SIG-M5 (cell line): ENCODE data around the gene ICA1.
"Not testable (repeated sequence)": the region's sequence is repeated elsewhere in the genome, so short reads cannot be mapped to it uniquely, and the experiment has no call there.

ENCODE experiments used
- DNase-seq: peaks from one replicate; lab custom pipeline; 2025; lab: John Stamatoyannopoulos, UW

Gene ICA1

DNA sequence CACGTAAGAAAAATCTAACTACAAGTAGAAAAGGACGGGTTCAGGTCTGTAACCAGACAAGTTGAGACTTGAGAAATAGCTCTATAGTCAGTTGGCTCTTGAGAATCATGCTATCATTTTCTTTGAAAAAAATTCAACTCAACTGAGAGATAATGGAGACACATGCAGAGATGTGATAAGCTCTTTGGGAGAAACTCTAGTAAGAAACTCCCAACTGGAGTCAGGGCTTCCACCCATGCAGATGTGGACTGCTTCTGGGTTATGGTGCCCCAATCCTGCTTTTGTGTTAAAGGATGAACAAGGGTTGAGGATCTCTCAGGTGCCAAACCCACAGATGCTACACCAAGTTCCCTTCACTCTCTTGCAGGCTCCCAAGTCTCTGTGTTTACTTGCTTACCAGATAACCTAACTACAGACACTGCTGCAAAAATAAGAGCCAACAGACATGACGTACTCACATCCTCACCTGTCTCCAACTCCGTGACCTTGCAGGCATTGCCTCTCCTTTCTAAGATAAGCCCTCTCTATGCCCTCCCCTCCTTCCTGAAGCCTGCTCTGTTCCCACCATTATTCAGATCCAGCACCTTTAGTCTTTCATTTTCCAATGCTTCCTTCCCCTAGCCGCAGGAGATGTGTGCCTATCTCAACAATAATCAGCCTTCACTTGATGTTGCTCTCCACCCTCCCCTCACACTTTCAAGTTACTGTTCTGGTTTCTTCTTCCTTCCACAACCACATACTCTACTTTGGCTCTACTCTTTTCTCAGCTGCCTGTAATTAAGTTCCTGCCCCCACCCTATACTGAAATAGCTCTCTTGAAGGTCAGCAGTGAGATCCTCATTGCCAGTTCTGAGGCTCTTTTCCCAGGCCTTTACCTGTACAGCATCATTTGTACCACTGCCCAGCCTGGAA, 130.0 kb downstream of the ICA1 start:
- DNase-seq = no peak

DNA sequence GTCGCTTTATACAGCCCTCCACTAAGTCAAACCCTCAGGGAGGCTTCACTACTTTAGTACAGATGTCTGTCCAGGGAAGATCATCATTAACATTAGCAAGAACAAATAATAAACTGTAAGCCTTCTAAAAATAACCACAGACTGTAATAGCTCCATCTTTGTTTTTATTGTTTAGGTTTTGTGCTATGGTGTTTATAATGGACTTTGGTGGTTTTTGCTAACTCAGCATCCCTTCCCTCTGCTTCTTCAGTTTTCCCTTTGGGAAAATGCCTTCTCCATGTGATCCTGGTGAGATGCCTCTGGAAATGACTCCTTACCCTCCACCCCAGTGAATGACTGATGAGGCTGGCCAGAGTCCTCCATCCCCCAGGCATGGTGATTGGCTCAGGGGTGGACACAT, 131.3 kb downstream of the ICA1 start:
- DNase-seq = no peak

DNA sequence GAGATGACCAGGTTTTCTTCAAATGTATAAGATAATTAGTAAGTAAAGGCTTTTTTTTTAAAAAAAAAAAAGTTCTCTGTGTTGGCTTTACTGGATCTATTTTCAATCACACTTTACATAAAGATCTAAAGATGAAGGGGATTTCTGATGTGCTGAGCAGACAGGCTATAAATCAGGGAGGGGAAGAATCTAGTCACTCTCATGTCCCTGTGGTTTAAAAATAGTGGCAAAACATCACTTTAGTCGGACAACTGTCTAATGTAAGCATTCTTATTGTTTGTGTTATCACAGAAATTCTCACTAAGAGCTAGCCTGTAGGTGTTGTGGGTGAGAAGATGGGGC, 132.7 kb downstream of the ICA1 start:
- DNase-seq = no peak

DNA sequence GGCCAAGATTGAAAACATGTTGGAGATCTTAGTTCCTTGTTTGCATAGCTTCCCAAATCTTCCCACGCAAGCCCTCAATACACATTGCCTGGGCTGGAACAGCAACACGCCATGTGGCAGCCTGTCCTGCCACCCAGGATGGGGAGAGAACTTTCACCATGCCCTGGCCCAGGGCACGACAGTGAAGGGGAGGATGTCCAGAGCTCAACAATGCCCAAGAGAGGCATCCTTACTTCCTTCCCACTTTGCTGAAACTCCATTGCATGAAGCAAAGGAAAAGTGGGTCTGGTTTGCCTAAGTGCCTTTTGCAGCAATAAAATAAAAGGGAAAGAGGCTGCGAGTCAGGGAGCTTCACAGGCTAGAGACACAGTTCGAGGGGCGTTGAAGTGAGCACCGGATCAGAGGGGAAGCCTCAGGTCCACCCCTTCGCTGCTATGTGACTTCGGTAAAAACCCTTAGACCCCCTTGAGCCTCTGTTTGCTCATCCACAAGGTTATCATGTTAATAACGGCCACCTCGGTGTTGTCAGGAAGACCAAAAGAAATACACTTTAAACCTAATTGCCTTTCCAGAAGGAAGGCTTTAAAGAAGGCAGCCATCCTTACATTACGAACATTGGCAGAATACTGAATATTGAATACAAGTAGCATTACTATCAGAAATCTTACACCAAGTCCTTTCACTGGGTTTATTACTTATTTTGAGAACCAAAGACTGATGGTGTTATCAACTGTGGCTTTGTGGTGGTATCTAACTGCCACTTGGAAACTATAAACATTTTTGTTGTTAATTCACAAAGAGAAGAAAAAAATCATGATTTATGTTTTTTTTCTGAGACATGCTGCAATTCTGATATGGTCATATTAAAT, 133.3 kb downstream of the ICA1 start:
- no peak for DNase-seq

DNA sequence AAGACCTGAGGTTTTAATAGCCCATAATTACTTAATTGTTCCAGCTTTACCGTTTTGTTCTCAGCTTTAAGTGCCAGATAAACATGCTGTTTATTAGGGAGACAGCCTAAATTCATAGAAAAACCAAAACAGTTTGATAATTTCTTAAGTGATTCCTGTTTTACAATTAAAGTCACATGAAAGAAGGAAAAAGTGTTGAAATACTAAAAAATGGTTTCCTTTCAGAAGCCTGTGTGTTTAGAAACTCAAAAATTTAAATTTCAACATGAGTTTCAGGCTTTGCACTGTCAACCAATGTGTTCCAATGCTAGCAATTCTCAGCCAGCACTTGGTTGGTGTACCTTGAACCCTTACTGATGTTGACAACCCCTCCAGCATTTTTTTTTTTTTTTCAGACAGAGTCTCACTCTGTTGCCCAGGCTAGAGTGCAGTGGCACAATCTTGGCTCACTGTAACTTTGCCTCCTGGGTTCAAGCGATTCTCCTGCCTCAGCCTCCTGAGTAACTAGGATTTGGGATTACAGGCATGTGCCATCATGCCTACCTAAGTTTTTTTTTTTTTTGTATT, 135.3 kb downstream of the ICA1 start:
- DNase-seq = no peak

DNA sequence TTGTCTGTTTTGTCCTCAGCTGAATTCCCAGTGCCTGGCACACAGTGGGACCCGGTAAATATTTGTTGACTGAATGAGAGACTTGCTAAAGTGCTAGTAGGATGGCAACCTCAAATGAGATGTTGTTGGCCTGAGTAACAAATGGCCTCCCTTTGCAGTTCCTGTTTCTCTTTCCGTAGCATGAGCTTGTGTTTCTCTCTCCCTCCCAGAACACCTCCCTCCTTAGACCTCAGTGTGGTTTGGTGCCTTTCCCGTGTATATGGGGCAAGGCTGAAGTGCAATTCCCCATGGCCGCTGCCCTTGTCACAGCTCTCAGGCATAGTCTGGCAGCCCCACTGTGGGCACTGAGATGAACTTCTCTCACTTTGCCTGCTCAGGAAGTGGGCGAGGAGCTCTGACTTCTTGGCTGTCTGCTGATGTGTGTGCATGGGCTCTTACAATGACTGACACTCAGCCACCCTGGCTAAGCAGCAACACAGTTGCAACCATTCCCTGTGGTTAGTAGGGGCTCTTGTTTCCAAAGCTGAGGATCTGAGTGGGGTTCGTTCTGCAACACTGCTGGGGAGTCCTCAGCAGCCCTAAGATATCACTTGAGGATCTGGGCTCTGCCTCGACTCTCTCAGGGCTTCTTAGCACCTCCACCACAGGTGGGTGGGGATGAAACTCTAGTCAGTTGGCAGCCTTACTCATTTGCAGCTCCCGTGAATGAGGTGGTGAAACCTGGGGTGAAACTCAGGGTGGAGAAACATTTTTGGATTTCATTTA, 136.1 kb downstream of the ICA1 start:
- no peak for DNase-seq

DNA sequence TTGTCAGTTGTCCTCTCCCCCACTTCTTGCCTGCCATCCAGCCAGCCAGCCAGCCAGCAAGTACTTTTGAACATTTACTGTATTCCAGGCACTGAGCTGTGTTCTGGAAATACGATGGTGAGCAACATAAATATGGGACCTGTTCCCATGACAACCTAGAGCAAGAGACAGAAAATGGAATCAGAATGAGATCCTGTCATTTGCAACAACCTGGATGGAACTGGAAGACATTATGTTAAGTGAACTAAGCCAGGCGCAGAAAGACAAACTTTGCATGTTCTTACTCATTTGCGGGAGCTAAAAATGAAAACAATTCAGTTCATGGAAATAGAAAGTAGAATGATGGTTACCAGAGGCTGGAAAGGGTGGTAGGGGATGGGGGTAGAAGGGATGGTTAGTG, 140.7 kb downstream of the ICA1 start:
- DNase-seq = no peak

DNA sequence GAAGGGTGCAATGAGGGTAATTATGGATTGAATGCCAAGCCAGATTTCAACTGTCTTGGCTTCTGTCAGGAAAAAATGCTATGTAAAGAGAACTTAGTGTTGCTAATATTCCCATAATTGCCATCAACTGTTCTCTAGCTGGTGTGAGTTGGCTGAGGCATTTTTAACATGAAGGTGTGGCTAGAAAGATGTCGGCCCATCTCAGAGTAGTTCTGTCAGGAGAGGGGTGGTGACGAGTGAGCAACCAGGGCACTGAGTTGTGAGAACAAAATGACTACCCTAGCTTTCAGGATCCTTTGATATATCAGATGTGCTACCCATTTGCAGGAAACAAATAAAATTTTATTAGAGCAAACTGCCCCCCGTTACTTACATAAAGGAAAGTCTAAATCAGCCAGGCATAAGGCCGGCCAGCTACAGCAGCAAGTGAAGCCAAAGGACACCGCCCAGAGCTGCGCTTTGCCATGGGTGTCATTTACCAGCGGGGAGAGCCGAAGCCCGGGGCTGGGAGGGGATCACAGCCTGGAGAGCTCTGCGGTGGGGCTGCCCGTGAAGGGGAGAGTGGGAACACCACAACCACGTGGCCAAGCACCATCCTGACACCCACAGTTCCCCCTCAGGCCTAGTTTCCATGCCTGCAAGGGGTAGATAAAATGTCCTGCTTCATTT, 141.4 kb downstream of the ICA1 start:
- no peak for DNase-seq

DNA sequence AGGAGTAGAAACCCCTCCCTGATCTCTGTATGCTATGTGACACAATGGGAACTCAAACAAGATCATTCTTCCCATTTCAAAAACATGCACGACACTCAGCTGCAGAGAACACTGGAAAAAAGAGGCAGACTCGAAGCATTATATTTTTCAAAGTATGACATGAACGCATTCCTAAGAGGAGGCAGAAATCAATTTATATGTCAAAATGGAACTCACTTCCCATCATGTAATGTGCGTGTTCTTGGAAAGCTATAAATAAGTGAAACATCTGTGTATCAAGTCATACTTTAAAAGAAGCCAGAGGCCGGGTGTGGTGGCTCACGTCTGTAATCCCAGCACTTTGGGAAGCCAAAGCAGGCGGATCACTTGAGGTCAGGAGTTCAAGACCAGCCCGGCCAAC, 142.7 kb downstream of the ICA1 start:
- no peak for DNase-seq

DNA sequence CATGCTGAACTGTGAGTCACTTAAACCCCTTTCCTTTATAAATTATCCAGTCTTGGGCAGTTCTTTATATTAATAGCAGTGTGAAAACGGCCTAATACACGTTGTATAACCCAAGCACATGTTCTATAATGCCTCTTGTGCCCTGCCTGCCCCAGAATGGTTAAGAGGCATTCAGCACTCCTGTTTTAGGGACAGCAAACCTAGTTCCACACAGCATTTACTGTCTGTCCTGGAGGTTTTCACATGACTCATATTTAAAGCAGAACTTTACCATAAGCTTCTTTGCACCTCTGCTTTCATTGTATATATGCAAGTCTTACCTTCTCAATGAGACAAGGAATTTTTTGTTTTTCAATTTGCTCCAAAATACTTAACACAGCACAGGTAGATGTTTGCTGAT, 144.8 kb downstream of the ICA1 start:
- DNase-seq = no peak

DNA sequence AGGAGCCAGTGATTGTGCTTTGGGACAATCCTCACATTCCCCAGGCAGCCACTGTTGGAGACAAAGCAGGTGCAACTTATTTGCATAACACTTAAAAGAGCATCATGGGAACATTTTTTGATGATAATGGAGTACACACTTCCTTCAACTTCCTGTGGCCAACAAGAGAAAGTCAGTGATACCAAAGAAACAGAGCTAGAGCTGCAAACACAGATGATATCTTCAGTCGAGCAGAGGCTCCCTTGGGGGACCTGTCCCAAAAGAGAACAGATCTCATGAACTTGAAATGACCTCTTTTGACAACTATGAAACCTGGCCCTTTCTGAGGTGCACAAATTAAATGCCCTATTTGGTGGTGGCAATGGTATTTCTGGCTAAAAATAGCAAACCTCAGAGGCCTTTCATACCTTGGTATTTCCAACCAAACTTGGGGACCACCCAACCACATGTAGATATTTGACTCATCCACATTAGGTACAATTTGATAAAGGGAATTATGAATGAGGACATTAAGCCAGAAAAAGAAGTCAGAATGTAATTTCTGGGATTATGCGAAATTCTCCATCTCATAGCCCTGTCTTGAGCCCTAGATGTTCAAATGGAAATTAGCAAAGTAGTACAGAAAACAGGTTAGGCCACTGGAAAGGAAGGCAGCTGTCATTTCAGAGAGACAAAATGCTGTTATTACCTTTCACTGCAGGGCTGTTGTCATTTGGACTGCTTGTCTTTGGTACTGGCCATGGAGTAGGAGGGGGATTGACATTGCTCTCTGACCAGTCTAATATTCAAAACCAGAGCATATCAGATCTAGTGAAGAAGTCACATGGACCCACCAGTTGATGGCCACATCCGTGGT, 146.2 kb downstream of the ICA1 start:
- no peak for DNase-seq

DNA sequence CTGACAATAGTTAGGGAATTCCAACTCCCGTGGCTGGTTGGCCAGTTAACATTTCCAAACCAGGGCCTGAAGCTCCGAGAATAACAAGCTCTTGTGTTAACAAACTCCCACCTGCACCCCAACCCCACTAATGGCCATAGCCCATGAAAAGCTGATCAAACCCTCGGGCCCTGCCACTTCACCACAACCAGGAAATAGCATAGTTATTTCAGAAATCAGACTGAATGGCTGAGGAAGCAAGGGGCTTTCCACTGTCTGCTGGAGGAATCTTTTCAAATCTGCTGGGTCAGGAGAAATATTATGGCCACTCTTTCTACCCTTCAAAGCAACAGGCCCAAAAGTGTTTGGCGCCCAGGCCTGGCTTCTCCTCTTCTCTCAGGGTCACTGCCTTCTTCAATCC, 147.8 kb downstream of the ICA1 start:
- DNase-seq = no peak

DNA sequence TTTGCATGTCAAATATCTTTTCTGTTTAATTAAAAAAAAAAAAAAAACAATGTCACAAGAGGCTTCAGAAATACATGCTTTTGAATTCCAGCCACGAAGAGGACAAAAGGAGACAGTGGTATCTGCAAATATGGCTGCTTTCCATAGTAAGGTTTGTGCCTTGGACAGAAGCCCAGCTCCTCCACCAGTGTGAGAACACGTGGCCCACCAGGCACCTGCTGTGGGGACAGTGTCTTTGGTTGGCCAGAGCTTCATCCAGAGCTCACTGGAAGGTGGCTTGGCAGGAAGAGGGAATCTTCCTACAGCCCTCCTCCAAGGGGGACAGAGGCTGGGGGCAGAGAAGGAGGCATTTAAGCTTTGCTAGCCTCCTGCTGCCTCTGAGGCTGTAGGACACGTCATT, 148.8 kb downstream of the ICA1 start:
- no peak for DNase-seq

DNA sequence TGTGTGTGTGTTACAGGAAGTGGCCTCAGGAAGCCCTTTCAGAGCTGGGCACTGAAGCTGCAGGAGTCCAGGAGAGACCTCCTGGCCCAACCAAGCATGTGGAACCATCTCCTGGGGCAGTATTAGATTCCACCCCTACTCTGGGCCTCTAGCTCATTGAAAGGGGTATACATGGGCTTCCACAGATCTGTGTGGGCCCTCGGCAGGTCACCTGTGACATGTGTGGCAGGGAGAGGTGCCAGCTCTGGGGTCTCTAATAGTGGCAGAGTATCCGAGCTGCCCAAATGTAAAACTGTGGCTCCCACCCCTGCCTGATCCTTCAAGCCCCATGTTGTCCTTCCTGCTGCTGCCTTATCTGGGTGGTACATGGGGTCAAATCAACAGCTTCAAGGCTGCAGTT, 149.3 kb downstream of the ICA1 start:
- no peak for DNase-seq

DNA sequence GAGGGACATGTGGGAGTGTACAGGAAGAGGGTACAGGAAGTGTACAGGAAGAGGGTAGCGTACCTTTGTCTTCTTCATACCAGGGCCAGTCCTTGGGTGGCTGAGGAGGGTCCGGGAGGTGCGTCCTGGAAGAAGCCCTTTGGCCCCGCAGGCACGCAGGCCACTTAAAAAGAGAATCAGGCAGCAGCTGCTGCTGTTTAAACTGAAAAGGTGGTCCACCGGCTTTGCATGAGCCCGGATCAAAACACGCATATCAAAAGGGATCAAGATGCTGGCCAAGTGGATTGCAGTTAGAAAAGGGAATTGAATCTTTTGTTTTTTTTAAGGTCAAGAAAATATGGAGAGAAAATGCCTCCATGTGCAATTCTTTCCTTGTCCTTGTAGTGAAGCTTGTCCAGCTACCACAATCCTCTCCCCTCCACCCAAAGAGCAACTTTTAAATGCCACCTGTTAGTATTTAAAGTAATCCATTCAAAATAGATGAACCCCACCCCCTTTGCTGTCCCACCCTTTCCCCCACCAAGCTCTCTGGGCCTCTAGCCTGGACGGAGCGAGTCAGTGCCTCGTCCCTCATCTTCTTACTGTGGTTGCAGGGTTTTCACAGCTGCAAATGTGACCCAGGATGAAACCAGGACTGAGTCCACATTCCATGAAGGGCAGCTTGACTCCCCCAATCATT, 150.5 kb downstream of the ICA1 start:
- no peak for DNase-seq

DNA sequence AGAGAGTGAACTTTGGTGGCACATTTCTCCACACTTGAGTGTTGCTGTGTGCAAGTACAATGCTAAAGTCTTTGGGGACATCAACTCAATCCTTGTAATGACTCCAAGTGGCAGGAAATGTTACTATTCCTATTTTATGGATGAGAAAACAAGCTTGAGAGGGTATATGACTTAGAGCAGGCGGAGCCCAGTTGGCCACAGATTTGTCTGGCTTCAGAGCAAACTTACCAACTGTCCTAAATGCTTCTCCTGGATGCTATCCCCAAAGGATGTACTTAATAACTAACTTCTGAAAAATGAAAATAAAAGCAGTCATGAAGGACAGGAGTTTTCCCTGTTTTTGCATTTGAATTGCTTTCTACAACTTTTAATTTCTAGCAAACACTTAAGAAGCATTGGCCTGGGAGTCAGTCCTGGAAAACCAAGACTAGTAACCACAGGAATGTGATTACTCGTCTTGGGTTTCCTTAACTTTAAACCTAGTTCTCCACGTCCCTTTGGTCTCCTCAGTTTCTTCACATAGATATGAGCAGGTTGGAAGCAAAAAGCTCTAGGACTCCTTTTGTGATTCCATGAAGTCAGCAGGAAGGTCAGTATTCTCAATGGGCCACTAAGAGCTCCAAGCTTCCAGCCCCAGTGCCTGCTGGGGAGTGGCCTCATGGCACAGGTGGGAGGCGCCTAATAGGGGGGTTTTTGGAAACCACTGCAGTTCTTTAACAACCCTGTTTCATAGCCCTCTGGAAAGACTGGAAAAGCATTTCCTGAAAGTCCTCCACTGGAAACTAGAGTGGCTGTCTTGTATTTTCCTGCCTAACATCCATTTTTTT, 152.6 kb downstream of the ICA1 start:
- no peak for DNase-seq

DNA sequence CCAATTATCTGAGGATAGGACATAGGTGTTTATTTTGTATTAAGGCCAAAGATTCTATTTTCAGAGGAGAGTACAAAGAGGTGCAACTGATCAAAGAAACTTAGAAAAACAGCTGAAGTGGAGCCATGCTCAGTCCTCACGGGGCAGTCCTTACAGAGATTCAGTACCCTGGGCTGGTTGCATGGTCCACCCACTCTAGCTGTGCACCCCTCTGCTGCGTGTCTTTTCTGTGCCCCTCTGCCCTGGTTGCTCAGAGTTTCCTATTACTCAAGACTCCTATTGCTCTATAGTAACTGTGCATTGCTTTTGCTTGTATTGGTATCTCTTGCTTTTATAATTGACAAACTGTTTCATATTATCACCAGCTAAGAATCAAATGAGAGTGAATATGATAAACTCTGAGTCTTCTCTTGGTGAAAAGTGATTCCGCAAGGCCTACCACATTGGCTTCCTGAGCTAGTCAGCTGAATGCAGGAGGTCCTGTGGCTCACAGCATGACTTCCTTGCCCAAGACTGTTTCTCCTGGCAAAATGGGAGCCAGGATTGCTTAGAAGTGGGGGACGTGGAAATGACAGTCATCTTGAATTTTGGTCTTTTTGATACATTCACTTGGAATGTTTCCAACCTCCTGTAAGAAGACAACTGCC, 156.4 kb downstream of the ICA1 start:
- DNase-seq = no peak

DNA sequence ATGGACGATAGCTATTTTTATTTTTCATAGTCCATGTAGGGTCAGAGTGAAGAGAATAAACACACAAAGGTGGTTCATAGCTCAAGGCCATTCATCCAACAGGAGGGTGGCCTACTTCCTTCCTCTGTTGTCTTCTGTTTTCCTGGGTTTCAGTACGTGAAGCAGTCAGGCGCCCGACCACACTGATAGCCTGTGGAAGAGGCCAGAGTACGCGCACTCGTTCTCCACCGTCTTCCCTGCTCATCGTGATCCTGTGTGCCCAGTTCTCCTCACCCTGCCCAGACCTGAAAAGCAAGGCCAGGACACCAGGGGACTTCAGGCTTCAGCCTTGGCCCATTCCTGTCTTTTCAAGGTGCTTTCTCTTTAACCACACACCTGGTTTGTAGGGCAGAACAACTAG, 158.7 kb downstream of the ICA1 start:
- no peak for DNase-seq

DNA sequence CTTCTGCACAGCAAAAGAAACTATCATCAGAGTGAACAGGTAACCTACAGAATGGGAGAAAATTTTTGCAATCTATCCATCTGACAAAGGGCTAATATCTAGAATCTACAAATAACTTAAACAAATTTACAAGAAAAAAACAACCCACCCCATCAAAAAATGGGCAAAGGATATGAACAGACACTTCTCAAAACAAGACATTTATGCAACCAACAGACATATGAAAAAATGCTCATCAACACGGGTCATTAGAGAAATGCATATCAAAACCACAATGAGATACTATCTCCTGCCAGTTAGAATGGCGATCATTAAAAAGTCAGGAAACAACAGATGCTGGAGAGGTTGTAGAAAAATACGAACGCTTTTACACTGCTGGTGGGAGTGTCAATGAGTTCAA, 160.7 kb downstream of the ICA1 start:
- DNase-seq = not testable (repeated sequence)
